GM19438 (cell line): Measurements from ENCODE around the gene PLEKHG5.

Experiments
- ATAC-seq: cut with Tn5 transposase; IDR thresholded peaks from one replicate; pipeline ENCODE4 v1.9.1; 2021; ENCODE audit warnings: low read depth; ENCODE audit not compliant: unreplicated experiment

Gene PLEKHG5

GRCh38 chr1:6483017-6483760 lies 8.3 kb downstream of the PLEKHG5 start:
- ATAC-seq = no peak

GRCh38 chr1:6481820-6482219 lies 9.6 kb downstream of the PLEKHG5 start:
- no peak for ATAC-seq

DNA sequence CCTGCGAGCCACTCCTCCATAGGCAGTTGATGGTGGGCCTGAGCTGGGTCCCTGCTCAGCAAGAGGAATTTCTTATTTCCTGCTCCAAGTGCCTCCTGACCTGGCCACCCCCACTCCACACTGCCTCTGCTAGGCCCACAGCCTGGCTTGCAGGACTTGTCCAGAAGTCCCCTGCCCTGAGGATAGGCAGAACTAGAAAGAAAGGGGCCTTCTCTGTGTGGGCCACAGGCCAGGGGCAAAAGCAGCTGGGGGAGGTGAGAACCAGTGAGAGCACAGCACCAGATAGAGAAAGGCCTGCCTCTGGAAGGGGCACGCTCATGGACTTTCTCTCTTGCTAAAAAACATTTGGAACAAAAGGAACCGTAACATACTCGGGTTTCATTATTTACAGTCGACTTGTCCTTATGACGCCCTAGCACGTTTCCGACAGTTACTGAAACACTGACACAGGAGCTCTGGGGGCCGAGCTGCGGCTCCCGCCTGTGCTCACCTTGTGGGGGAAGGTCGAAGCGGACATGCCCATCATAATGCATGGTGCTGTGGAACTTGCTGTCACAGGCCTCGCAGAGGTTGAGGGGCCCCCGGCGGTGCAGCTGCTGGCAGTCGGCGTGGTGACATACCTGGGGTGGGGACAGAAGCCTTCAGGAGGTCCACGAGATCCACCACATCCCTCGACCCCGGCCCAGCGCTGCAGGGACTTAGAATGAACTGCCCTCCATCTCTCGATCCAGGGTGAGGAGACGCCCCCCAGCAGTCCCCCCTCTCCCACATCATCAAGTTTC lies 14.2 kb downstream of the PLEKHG5 start:
- no peak for ATAC-seq

DNA sequence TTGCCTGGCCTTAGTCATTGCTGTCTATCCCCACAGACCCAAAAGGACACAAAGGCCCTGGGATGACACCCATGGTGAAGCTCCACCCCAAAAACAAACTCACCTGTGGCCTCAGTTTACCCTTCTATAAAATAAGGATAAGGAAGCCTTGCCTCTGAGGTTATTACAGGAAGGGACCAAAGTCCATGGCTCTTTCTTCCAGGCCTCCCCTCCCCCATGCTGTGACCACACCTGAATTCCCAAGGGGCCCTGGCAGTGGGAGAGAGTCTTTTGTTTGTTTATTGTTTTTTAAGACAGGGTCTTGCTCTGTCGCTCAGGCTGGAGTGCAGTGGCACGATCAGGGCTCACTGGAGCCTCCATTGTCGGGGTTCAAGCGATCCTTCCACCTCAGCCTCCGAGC lies 15.0 kb downstream of the PLEKHG5 start:
- ATAC-seq = no peak

- no peak for ATAC-seq
These were observed 15.9 kb downstream of the PLEKHG5 start for GRCh38 chr1:6475381-6476133.

DNA sequence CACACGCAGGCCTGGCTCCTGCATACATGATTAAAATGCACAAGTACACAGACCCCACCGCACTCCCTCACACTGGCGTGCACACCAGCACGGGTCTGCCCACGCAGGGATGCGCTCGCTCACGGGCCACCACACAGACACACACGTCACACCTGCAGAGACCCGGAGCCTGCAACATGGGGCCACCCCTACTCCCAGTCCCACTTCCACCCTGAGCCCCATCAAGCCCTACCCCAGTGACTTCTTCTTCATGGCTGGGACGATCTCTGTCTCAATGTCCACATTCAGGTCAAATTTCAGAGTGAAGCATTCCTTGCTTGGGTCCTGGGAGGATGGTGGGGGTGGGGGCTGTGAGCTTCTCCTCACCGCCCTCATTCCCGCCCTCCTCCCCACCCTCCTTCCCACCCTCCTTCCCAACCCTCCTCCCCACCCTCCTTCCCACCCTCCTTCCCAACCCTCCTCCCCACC lies 16.6 kb downstream of the PLEKHG5 start:
- no peak for ATAC-seq

DNA sequence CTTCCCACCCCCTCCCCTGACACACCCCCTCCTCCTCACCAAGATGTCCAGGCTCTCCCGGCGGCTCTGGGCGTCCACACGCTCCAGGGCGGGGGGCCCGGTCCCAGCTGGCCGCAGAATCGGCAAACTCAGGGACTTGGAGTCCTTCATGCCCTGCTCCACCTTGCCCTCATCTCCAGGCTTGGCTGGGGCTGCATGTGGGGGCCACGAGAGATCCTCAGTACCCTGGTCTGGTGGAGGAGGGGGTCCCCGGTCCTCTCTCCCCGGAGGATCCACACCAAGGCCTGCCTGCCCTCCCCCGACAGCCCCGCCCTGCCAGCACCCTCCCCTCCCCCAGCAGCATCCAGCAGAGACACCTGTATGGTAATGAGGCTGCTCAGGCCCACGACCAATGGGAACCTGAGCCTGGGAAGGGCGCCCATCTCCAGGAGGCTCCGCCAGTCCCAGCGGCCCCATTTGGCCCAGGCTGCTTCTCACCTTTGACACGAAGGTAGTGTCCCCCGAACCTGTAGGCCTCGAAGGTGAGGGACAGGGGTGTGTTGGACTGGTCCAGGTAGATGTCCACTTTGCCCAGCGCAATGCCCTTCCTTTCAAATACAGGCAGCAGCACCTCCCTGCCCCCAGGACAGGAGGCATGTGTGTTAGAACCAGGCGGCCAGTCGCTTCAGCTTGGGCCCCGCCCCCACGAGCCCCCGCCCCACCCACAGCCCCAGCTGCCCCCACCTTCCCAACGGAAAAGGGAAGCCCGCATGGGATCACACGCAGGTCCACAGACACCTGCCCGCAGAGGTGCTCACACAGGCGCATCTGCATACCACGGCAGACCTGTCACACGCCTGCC lies 17.3 kb downstream of the PLEKHG5 start:
- no peak for ATAC-seq

DNA sequence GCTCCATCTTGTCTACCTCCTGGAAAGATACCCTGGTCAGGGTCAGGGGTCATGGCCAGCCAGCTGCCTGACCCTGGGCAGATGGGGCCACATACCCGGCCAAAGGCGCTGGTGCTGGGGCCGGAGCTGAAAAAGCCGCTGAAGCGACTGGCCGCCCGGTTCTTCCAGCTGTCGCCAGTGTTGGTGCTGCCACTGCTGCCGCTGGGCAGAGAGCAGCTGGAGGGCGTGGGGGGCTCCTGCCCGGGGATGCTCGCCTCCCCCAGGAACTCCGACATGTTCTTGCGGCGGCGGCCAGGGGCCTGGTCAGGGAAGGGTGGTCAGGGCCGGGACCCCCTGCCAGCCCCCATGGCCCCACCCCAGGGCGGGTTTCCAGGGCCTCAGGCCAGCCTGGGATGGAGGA lies 18.3 kb downstream of the PLEKHG5 start:
- no peak for ATAC-seq

DNA sequence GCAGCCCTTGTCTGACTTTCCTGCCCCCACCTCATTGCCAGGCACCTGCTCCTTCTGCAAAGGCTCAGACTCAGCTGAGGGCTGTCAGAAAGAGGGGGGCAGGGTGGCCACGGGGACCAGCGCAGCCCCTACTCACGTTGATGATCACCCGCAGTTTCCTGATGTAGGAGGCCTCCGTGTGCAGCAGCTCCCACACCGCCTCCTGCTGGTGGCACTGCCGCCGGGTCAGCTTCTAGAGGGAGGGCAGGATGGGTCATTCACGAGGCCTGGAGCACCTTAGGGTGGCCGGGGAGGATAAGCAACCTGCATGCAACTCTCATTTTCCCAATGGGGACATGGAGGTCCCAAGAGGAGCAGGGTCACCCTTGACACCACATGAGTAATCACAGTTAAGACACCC lies 19.1 kb downstream of the PLEKHG5 start:
- ATAC-seq = no peak

GRCh38 chr1:6471970-6472368 lies 19.5 kb downstream of the PLEKHG5 start:
- ATAC-seq = no peak

GRCh38 chr1:6471086-6471969 lies 20.1 kb downstream of the PLEKHG5 start:
- no peak for ATAC-seq

- ATAC-seq = no peak
These were observed 21.1 kb downstream of the PLEKHG5 start for GRCh38 chr1:6470132-6471085.

DNA sequence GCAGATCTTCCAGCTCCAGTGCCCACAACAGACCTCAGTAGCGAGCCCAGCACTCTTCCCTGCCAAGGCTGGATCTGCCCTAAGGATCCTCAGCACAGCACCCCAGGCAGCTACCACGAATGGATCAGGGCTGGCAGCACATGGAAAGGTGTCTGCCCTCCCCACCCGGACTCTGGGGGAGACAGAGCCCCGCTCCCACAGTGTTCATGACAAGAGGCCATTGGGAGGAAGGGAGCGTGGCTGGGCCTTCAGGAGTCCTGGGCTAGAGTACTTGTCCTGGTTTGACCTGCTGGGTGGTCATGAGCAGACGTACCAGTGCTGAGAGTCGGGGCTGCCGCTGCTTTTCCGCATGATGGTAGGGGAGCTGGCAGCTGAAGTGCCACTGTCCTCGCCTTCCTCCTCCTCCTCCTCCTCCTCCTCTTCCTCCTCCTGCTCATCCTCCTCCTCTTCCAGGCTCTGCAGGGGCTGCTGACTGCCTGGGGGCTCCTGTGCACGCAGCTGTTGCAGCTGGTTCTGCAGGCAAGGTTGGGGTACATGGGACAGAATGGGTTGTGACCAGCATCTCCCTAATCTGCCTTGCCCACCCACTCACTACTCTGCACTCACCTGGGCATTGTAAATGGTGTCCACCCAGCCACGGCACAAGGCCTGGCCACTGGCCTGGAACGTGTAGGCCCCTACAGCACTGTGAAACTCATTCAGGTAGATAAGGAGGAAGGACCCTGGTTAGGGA lies 22.6 kb downstream of the PLEKHG5 start:
- ATAC-seq = no peak

GRCh38 chr1:6467744-6468688 lies 23.5 kb downstream of the PLEKHG5 start:
- ATAC-seq = no peak

GRCh38 chr1:6467224-6467623 lies 24.2 kb downstream of the PLEKHG5 start:
- ATAC-seq = no peak

DNA sequence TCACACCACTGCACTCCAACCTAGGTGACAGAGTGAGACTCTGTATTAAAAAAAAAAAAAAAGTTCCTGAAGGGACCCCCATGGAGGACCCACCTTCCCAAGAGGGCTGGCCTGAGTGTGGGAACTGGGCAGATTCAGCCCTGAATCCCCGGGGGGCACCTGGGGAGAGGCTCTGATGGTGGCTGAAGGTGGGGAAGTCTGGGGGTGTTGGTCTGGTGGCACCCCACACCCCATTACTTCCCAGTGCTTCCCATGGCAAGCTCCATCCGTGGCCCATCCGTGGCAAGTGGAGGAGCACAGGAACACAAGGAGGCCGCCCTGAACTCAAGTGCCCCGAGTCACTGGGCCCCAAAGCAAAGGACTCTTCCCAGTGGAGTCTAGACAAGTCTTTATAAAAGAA lies 24.7 kb downstream of the PLEKHG5 start:
- no peak for ATAC-seq

- ATAC-seq = no peak
These were observed 25.4 kb downstream of the PLEKHG5 start, which contains the start of gene TNFRSF25 for GRCh38 chr1:6466023-6466422. TNFRSF25 (minus strand) TSS chr1:6466173; CDS start chr1:6466107, 66 bp downstream.
